OCI-LY1 (cell line): ENCODE measurements around the gene ZNF473.
"Not testable (repeated sequence)": the region's sequence is repeated elsewhere in the genome, so short reads cannot be mapped to it uniquely, and the experiment has no call there.

Source experiments
- H2AFZ ChIP-seq: fragments of 200-600 bp; sonication (generic), shearing (Covaris generic); 2 replicates; pipeline ENCODE4 v1.6.0; 2014; ENCODE audit warnings: antibody characterized with exemption, mild to moderate bottlenecking, low read length
- H3F3A ChIP-seq: fragments of 200-600 bp; sonication (generic), shearing (Covaris generic); 2 replicates; pipeline ENCODE4 v1.6.0; 2014; ENCODE audit warnings: mild to moderate bottlenecking, antibody characterized with exemption, low read length, moderate library complexity; ENCODE audit not compliant: insufficient read depth
- H3K27ac ChIP-seq: fragments of 200-600 bp; sonication (generic); 2 replicates; pipeline ENCODE4 v1.5.1; 2014; ENCODE audit warnings: low read length, mixed run types, mild to moderate bottlenecking, low read depth; ENCODE audit not compliant: poor library complexity, severe bottlenecking
- H3K27me3 ChIP-seq: fragments of 200-600 bp; sonication (generic); 2 replicates; pipeline ENCODE4 v1.6.0; 2014; ENCODE audit warnings: antibody characterized with exemption, mild to moderate bottlenecking, low read length, moderate library complexity; ENCODE audit not compliant: insufficient read depth
- H3K36me3 ChIP-seq: fragments of 200-600 bp; sonication (generic); 2 replicates; pipeline ENCODE4 v1.6.1; 2014; ENCODE audit warnings: mild to moderate bottlenecking, antibody characterized with exemption, low read length, moderate library complexity, mixed read lengths; ENCODE audit not compliant: insufficient read depth
- H3K4me1 ChIP-seq: fragments of 200-600 bp; sonication (generic); 2 replicates; pipeline ENCODE4 v1.5.1; 2014; ENCODE audit warnings: mild to moderate bottlenecking, low read length, moderate library complexity; ENCODE audit not compliant: insufficient read depth, severe bottlenecking
- H3K4me2 ChIP-seq: fragments of 200-600 bp; sonication (generic), shearing (Covaris generic); 2 replicates; pipeline ENCODE4 v1.6.1; 2014; ENCODE audit warnings: low read length
- H3K4me3 ChIP-seq: fragments of 200-600 bp; sonication (generic); 2 replicates; pipeline ENCODE4 v1.5.1; 2014; ENCODE audit warnings: low read length, low read depth, mild to moderate bottlenecking, mixed read lengths; ENCODE audit not compliant: poor library complexity, severe bottlenecking
- H3K79me2 ChIP-seq: fragments of 200-600 bp; shearing (Covaris generic); 2 replicates; pipeline ENCODE4 v1.6.1; 2016; ENCODE audit warnings: mixed run types, low read length, mixed read lengths; ENCODE audit not compliant: insufficient read depth
- H3K9ac ChIP-seq: fragments of 200-600 bp; sonication (generic), shearing (Covaris generic); 2 replicates; pipeline ENCODE4 v1.6.1; 2014; ENCODE audit warnings: mild to moderate bottlenecking, low read length, mixed read lengths
- H3K9me2 ChIP-seq: fragments of 200-600 bp; sonication (generic), shearing (Covaris generic); 2 replicates; pipeline ENCODE4 v1.6.1; 2014; ENCODE audit warnings: low read depth, mild to moderate bottlenecking, low read length, mixed read lengths
- H3K9me3 ChIP-seq: fragments of 200-600 bp; shearing (Covaris generic); 2 replicates; pipeline ENCODE4 v1.6.1; 2014; ENCODE audit warnings: low read length, mixed read lengths
- H4K20me1 ChIP-seq: fragments of 200-600 bp; sonication (generic), shearing (Covaris generic); 2 replicates; pipeline ENCODE4 v1.6.0; 2016; ENCODE audit warnings: mild to moderate bottlenecking, low read length; ENCODE audit not compliant: insufficient read depth

Gene ZNF473

DNA sequence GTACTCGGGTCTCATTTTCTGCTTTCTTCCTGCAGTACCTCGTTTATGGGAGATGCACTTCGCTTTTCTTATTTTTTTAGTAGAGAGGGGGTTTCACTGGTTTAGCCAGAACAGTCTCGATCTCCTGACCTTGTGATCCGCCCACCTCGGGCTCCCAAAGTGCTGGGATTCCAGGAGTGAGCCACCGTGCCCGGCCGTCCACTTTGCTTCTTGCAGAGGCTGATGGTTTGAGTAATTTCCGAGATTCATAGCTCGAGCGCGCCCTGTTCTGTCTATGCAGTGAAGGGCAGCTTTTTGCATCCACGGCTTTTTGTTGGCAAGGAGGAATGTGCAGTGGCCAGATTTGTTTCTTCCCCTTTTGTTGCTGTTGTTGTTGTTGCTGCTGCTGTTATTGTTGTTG is 73.1 kb downstream of the ZNF473 start:
- not testable (repeated sequence) for H3K79me2 ChIP-seq, H3F3A ChIP-seq, H3K4me1 ChIP-seq, H4K20me1 ChIP-seq, H2AFZ ChIP-seq, H3K9me2 ChIP-seq, H3K9ac ChIP-seq, H3K27ac ChIP-seq, H3K9me3 ChIP-seq, H3K27me3 ChIP-seq, H3K36me3 ChIP-seq, H3K4me3 ChIP-seq, H3K4me2 ChIP-seq

DNA sequence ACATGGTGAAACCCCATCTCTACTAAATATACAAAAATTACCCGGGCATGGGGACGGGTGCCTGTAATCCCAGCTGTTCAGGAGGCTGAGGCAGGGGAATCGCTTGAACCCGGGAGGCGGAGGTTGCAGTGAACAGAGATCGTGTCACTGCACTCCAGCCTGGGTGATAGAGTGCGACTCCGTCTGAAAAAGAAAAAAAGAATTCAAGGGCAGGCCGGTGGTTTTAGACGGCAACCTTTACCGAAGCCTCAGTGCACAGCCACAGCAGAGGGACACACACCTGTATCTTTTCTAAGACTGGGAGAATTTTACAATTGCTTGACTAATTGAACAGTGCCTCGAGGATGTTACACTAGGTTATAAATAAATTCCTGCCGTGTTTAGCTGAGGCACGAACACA is 73.9 kb downstream of the ZNF473 start:
- not testable (repeated sequence) for H3K36me3 ChIP-seq, H3K9me3 ChIP-seq, H3K9ac ChIP-seq, H3K27ac ChIP-seq, H3K4me2 ChIP-seq, H3K4me1 ChIP-seq, H4K20me1 ChIP-seq, H2AFZ ChIP-seq, H3K27me3 ChIP-seq, H3K79me2 ChIP-seq, H3K9me2 ChIP-seq, H3K4me3 ChIP-seq, H3F3A ChIP-seq

DNA sequence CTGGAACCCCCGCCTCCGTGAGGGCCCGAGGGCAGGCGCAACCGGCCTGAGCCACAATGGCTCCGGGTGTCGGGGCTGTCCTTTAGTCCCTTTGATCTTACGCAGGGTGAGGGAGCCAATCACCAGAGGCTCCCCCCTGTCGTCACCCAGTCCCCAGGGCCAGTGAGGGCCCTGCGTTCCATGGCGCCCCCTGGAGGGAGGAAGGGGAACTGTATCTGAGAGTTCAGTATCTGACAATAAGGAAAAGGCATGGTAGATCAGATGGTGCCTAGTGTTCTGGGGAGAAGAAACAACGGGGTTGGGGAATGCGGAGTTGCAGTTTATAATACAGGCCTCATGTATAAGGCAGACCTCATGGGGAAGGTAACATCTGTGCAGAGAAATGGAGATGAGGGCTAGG is 75.1 kb downstream of the ZNF473 start:
- H3K36me3 ChIP-seq, H3K4me3 ChIP-seq, H3K9me2 ChIP-seq, H3K27me3 ChIP-seq, H3K27ac ChIP-seq, H3K4me2 ChIP-seq, H4K20me1 ChIP-seq, H3K4me1 ChIP-seq, H3F3A ChIP-seq, H2AFZ ChIP-seq, H3K9ac ChIP-seq, H3K9me3 ChIP-seq, H3K79me2 ChIP-seq: not testable (repeated sequence)
